ENCODE measurements around the gene ZC3H18.

GRCh38 chr16:88599825-88600538, 29.8 kb downstream of the ZC3H18 start:
- TF ChIP-seq, protein P1, sequence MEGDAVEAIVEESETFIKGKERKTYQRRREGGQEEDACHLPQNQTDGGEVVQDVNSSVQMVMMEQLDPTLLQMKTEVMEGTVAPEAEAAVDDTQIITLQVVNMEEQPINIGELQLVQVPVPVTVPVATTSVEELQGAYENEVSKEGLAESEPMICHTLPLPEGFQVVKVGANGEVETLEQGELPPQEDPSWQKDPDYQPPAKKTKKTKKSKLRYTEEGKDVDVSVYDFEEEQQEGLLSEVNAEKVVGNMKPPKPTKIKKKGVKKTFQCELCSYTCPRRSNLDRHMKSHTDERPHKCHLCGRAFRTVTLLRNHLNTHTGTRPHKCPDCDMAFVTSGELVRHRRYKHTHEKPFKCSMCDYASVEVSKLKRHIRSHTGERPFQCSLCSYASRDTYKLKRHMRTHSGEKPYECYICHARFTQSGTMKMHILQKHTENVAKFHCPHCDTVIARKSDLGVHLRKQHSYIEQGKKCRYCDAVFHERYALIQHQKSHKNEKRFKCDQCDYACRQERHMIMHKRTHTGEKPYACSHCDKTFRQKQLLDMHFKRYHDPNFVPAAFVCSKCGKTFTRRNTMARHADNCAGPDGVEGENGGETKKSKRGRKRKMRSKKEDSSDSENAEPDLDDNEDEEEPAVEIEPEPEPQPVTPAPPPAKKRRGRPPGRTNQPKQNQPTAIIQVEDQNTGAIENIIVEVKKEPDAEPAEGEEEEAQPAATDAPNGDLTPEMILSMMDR (IDR thresholded peaks at IDR 0.05), result no peak
- no peak for TF ChIP-seq POLR2AphosphoS5 (IDR thresholded peaks at IDR 0.05)
- no peak for TF ChIP-seq POLR2A (IDR thresholded peaks at IDR 0.05)

Data from breast epithelium (tissue), 3 donors.